ENCODE measurements around the gene GPR149. TPM values are rescaled to one million over a fixed set of nuclear protein-coding genes. Genes with fewer than 3 reads are reported as not detected.

GPR149 gene
- total and polyA plus RNA-seq, 10 of the 15 experiments (the other 5 are each of a cell fraction or from before 2014, with no cell fraction given) = not detected

DNA sequence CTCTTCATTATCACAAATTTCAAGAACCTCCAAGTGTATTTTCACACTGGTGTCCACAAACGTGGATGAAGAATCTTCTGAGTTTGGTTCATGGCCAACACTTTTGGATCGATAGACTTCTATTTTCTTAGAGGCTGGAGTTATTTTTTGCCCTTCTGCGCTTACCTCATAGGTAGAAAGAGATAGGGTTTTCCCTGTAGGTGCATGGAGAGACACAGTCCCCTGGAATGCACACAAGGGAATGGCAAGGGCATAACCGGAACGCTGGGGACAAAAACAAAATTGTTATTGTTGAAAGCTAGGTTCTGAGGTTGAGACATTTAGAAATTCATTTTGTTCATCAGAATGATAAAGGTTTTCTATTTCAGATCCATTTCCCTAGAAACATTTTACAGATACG lies 92.0 kb downstream of the GPR149 start:
- H2AFZ ChIP-seq (ENCODE audit: control insufficient read depth, low read depth, low read length) = no peak overlapping the region
- H3K9me3 ChIP-seq (replicated peaks; ENCODE audit: control insufficient read depth, insufficient read depth, low read length) = no peaks in the 10 kb centered on the region
- no peaks in the 10 kb centered on the region for H3K79me2 ChIP-seq (ENCODE audit: control insufficient read depth, insufficient read depth, low read length)
- H3K27ac ChIP-seq (ENCODE audit: control insufficient read depth, insufficient read depth) = no peak overlapping the region
- ChIA-PET POLR2A (no interaction called here), RAD21 (ENCODE audit: unreplicated experiment) (no interaction called here), SMC1A (ENCODE audit: uncharacterized antibody, unreplicated experiment) (interaction anchor here (1.2 kb wide), 1 partner anchor 146 kb away, joined by 3 read pairs; no protein-coding TSS in a partner anchor), CTCF (no interaction called here)
- WGBS (ENCODE audit: insufficient coverage, insufficient replicate concordance, low lambda C conversion rate, missing lambda C conversion rate) = 40% methylated on average over 6 of the region's 6 CpGs
- H3K4me1 ChIP-seq (ENCODE audit: control insufficient read depth, insufficient read depth, low read length) = no peaks in the 10 kb centered on the region
- no peak overlapping the region for H3K4me2 ChIP-seq (ENCODE audit: control insufficient read depth, insufficient read depth)
- no peak overlapping the region for H3K4me3 ChIP-seq
- no TSS peak for BruUV-seq (replicated peaks)
- intact Hi-C loops (cut with micrococcal nuclease; ENCODE audit: unreplicated experiment) (loop anchor here (5.0 to 10.0 kb wide), 2 partner anchors 417 to 984 kb away; no protein-coding TSS in a partner anchor), in situ Hi-C loops (cut with MboI) (no loop called here)
- no peak for TF ChIP-seq RAD21 (IDR thresholded peaks at IDR 0.05; ENCODE audit: insufficient read depth, low read depth, low read length)
- TF ChIP-seq, protein P1, sequence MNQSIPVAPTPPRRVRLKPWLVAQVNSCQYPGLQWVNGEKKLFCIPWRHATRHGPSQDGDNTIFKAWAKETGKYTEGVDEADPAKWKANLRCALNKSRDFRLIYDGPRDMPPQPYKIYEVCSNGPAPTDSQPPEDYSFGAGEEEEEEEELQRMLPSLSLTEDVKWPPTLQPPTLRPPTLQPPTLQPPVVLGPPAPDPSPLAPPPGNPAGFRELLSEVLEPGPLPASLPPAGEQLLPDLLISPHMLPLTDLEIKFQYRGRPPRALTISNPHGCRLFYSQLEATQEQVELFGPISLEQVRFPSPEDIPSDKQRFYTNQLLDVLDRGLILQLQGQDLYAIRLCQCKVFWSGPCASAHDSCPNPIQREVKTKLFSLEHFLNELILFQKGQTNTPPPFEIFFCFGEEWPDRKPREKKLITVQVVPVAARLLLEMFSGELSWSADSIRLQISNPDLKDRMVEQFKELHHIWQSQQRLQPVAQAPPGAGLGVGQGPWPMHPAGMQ (IDR thresholded peaks at IDR 0.05; ENCODE audit: borderline replicate concordance) = no peak
- TF ChIP-seq RUNX3 (IDR thresholded peaks at IDR 0.05; ENCODE audit: low read length) = no peak
- TF ChIP-seq BCL11A (IDR thresholded peaks at IDR 0.05; ENCODE audit: low read depth, low read length) = no peak
- TF ChIP-seq, protein P2, sequence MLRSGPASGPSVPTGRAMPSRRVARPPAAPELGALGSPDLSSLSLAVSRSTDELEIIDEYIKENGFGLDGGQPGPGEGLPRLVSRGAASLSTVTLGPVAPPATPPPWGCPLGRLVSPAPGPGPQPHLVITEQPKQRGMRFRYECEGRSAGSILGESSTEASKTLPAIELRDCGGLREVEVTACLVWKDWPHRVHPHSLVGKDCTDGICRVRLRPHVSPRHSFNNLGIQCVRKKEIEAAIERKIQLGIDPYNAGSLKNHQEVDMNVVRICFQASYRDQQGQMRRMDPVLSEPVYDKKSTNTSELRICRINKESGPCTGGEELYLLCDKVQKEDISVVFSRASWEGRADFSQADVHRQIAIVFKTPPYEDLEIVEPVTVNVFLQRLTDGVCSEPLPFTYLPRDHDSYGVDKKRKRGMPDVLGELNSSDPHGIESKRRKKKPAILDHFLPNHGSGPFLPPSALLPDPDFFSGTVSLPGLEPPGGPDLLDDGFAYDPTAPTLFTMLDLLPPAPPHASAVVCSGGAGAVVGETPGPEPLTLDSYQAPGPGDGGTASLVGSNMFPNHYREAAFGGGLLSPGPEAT (IDR thresholded peaks at IDR 0.05; ENCODE audit: low read depth) = no peak
- no peak for TF ChIP-seq RBBP5 (conservative IDR thresholded peaks at IDR 0.05)
- no peak for TF ChIP-seq CBX5 (IDR thresholded peaks at IDR 0.05; ENCODE audit: low read depth)
- no peak for TF ChIP-seq SMARCA5 (IDR thresholded peaks at IDR 0.05)
- no peak for TF ChIP-seq SMC3 (IDR thresholded peaks at IDR 0.05; ENCODE audit: borderline replicate concordance, low read length)
- no peak for TF ChIP-seq EED (IDR thresholded peaks at IDR 0.05; ENCODE audit: low read depth)
- no peaks in the 10 kb centered on the region for H4K20me1 ChIP-seq (ENCODE audit: control insufficient read depth, insufficient read depth)
- no peak for FAIRE-seq
- no peaks in the 10 kb centered on the region; a peak in 1 of 4 replicates for H3K27me3 ChIP-seq (replicated peaks in 1 of 2; ENCODE audit: control insufficient read depth in 2 of 2, insufficient read depth in 2 of 2, low read length in 1 of 2)
- DNase-seq (ENCODE audit: low read depth, low spot score) = no peak
- H3K36me3 ChIP-seq (ENCODE audit: control insufficient read depth in 2 of 2, insufficient read depth in 2 of 2, low read length in 1 of 2) = no peaks in the 10 kb centered on the region
- no peak overlapping the region for H3K9ac ChIP-seq (ENCODE audit: control insufficient read depth, insufficient read depth, low read length)
- ATAC-seq = no peak
